ENCODE measurements around the gene NWD2. TPM values are rescaled to one million over a fixed set of nuclear protein-coding genes. Genes with fewer than 3 reads are reported as not detected.
"Not testable (repeated sequence)": the region's sequence is repeated elsewhere in the genome, so short reads cannot be mapped to it uniquely, and the experiment has no call there.

Gene NWD2, protein sequence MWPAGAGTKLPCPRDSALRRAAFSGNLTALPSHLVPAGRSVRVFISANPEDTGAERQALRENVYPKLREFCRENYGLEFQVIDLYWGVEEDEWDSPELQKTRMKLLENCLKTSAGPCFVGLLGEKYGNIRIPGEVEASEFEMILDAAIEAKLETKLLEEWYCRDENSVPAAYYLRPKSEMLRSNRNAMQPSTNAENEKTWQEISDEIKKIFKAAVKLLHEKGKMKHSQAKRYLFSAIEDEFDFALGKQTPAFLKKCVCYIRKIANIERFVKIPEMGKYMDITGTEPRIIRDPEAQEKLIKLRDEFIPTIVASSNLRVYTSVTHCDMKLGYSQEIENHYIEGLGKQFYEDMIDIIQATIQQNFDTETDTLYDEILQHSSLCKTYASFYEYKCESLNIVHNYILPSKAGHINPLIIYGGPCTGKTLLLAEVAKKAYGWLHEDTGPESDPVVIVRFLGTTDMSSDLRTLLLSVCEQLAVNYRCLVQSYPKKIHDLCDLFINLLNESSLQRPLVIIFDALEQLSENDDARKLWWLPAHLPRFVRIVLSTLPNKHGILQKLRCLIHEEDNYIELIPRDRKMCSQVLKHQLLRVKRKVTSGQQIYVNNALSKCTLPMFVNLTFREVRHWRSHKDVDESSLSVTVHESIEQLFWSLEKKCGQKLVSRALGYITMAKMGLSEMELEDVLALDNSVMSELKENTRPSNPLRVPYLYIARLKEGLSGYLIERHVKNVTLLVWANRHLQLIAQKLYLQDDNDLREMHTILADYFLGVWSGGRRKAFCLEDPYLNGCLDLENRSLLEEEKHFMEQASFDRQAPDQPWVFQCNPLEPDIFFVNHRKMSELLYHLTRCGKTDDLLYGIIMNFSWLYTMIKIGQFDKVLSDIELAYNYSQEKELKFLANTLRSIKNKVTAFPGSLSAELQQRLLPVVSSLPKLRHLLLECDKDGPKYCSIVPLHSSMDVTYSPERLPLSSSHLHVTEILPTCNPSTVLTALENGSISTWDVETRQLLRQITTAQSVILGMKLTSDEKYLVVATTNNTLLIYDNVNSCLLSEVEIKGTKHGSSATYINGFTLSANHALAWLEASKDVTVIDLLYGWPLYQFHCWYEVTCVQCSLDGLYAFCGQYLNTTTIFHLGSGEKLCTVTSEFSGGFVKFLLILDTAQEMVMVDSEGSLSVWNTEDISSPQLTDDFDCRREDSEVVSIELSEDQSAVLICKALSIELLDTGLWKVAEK (N-terminal part only)
- 1 to 10 TPM in 4 of 8 experiments, under 1 TPM in 4; 0.13 to 9.3 (median 2.0) TPM for total RNA-seq

- H3K27ac ChIP-seq, result no peak within 1 kb of the TSS
- peak in 6 of 8 experiments; percentile 65 to 87 (median 68) for ATAC-seq (replicated peaks in 6 of 8)
- peaks cover 3 to 11% of the 10 kb centered on the region in 2 donors for H3K4me1 ChIP-seq (replicated peaks in 1 of 2)
- H3K4me3 ChIP-seq, result peak within 1 kb of the TSS; percentile 46 to 58 (median 50)
- WGBS, 10 experiments, result 0 to 8% (median 1%) methylated on average over 9 to 36 of the region's 95 CpGs; no CpG with 5 or more reads in 2 of the 10 experiments
- in situ Hi-C loops (cut with MboI; ENCODE audit: low pct_unique_long_range_greater_than_20kb in 2 of 9, low sequenced_read_pairs in 9 of 9, unreplicated experiment in 9 of 9), result no loop called here
These were observed at the start of gene NWD2 for GRCh38 chr4:37244583-37245390. Gene NWD2, plus strand, starts transcription at chr4:37244743. Its CDS starts 325 bp downstream, at chr4:37245068.

DNA sequence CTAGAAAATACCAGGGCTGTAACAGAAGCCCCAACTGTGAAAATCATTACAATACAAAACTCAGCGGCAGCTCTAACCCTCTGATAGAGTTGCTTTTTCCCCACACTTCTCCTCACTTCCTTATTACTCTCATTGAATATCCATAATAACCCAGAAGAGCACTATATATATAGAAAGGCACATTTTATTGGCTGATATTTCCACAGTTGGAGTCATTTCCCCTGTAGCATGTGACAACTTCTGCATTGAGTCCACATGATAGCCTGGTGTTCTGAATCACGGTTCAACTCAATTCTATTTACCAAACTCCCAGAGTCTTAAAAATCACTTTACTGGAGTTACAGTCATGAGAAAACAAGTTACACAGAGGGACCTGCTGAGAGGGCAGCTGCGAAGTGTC, 46.6 kb upstream of the NWD2 start:
- WGBS, 10 experiments, result 0 to 93% (median 60%) methylated on average over 1 to 3 of the region's 3 CpGs; no CpG with 5 or more reads in 1 of the 10 experiments
- in situ Hi-C loops (cut with MboI; ENCODE audit: low pct_unique_long_range_greater_than_20kb in 2 of 9, low sequenced_read_pairs in 9 of 9, unreplicated experiment in 9 of 9), result no loop called here
- Histone ChIP-seq H3K4me1 (replicated peaks in 1 of 2) (peaks cover 0 to 9% of the 10 kb centered on the region in 2 donors), H3K27ac (no peak overlapping the region), H3K4me3 (no peak overlapping the region)
- no peak for ATAC-seq (replicated peaks in 6 of 8)

- in situ Hi-C loops (cut with MboI; ENCODE audit: low pct_unique_long_range_greater_than_20kb in 2 of 9, low sequenced_read_pairs in 9 of 9, unreplicated experiment in 9 of 9); H3K4me3 ChIP-seq; H3K27ac ChIP-seq; ATAC-seq (replicated peaks in 6 of 8); H3K4me1 ChIP-seq (replicated peaks in 1 of 2): not testable (repeated sequence)
- 0 to 100% (median 80%) methylated on average over 1 of the region's 1 CpG; no CpG with 5 or more reads in 3 of the 10 experiments for WGBS, 10 experiments
These were observed 39.8 kb upstream of the NWD2 start for GRCh38 chr4:37204740-37205139.

- H3K4me1 ChIP-seq (replicated peaks in 1 of 2), result peaks cover 2 to 18% of the 10 kb centered on the region in 2 donors
- H3K27ac ChIP-seq, result no peak overlapping the region
- H3K4me3 ChIP-seq, result no peak overlapping the region
- WGBS, 10 experiments, result 0 to 100% (median 83%) methylated on average over 1 to 2 of the region's 2 CpGs; no CpG with 5 or more reads in 2 of the 10 experiments
- in situ Hi-C loops (cut with MboI; ENCODE audit: low pct_unique_long_range_greater_than_20kb in 2 of 9, low sequenced_read_pairs in 9 of 9, unreplicated experiment in 9 of 9), result no loop called here
- no peak for ATAC-seq (replicated peaks in 6 of 8)
These were observed 28.3 kb upstream of the NWD2 start for GRCh38 chr4:37216209-37216608.

DNA sequence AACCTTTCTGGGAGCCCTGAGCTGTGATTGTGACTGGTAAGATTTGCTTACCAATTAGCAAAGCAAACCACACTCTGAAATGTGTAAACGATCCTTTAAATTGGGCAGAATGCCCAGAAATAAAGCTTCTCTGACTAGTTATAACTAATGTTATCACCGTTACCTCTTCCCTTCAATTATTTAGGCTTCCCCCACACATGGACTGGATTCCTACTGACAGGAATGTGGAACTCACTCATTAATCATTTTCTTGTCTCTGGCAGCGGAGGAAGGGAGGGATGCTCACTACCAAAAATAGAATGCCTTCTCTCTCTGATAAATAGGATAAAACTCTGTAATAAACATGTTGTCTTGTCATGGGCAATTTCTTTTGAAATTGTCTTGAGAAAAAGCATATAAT, 25.3 kb upstream of the NWD2 start:
- 0 to 65% (median 37%) methylated on average over 1 to 3 of the region's 3 CpGs; no CpG with 5 or more reads in 4 of the 10 experiments for WGBS, 10 experiments

DNA sequence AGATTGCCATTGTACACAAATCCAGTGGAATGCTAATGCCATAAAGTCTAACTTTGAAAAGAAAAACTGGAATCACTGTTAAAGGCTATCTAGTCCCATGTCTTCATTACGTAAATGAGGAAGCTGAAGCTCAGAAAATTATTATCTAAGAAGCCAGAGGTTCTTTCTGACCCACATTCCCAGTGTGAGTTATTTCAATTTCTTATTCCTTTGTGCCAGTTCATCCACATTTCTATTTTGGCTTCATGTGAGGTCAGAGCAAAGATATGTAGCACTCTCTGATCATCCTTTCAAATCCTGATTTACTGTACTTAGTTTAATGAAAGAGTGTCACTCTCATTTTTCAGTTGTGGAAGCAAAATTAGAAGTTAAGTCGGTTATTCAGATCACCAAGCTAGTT, 24.6 kb upstream of the NWD2 start:
- in situ Hi-C loops (cut with MboI; ENCODE audit: low pct_unique_long_range_greater_than_20kb in 2 of 9, low sequenced_read_pairs in 9 of 9, unreplicated experiment in 9 of 9), result no loop called here
- no peak overlapping the region for H3K27ac ChIP-seq
- peaks cover 2 to 24% of the 10 kb centered on the region in 2 donors for H3K4me1 ChIP-seq (replicated peaks in 1 of 2)
- ATAC-seq (replicated peaks in 6 of 8), result peak in 2 of 8 experiments; percentile 18 to 19
- 0 to 90% (median 53%) methylated on average over 1 to 2 of the region's 2 CpGs; no CpG with 5 or more reads in 2 of the 10 experiments for WGBS, 10 experiments
- H3K4me3 ChIP-seq, result no peak overlapping the region

More for the DNA sequence above, 25.3 kb upstream of the NWD2 start:
- Histone ChIP-seq H3K4me1 (replicated peaks in 1 of 2) (peaks cover 2 to 18% of the 10 kb centered on the region in 2 donors), H3K27ac (no peak overlapping the region), H3K4me3 (no peak overlapping the region)
- peak in 4 of 8 experiments; percentile 36 to 58 (median 50) for ATAC-seq (replicated peaks in 6 of 8)
- in situ Hi-C loops (cut with MboI; ENCODE audit: low pct_unique_long_range_greater_than_20kb in 2 of 9, low sequenced_read_pairs in 9 of 9, unreplicated experiment in 9 of 9), result no loop called here

DNA sequence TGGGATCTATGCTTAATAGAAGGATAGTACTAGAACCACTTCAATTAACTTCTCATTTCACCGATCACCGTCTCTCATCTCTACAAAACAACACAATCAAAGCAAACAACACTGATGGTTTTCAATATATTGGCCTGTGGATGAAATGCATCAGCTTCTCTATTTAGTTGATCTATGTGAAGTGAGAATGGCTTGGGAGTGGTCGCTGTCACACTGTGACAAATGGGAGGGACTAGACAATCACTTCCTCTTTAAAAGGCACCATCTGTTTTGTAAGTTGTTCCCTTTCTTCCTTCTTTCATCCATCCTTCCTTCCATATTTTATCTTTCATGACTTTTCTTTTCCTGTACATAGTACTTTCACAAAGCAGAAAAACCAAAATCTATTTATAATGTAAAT, 23.9 kb upstream of the NWD2 start:
- H3K4me3 ChIP-seq, result no peak overlapping the region
- in situ Hi-C loops (cut with MboI; ENCODE audit: low pct_unique_long_range_greater_than_20kb in 2 of 9, low sequenced_read_pairs in 9 of 9, unreplicated experiment in 9 of 9), result no loop called here
- ATAC-seq (replicated peaks in 6 of 8), result peak in 3 of 8 experiments; percentile 38 to 53 (median 52)
- H3K27ac ChIP-seq, result no peak overlapping the region
- H3K4me1 ChIP-seq (replicated peaks in 1 of 2), result peaks cover 5 to 31% of the 10 kb centered on the region in 2 donors
- 0 to 71% (median 42%) methylated on average over 1 to 3 of the region's 3 CpGs for WGBS, 10 experiments

GRCh38 chr4:37223732-37224131, 20.8 kb upstream of the NWD2 start:
- peaks cover 5 to 34% of the 10 kb centered on the region in 2 donors for H3K4me1 ChIP-seq (replicated peaks in 1 of 2)
- no peak overlapping the region for H3K27ac ChIP-seq
- no peak overlapping the region for H3K4me3 ChIP-seq
- in situ Hi-C loops (cut with MboI; ENCODE audit: low pct_unique_long_range_greater_than_20kb in 2 of 9, low sequenced_read_pairs in 9 of 9, unreplicated experiment in 9 of 9), result no loop called here
- no peak for ATAC-seq (replicated peaks in 6 of 8)
- 0 to 100% (median 88%) methylated on average over 1 of the region's 1 CpG; no CpG with 5 or more reads in 2 of the 10 experiments for WGBS, 10 experiments

GRCh38 chr4:37224854-37225253, 19.7 kb upstream of the NWD2 start:
- H3K4me3 ChIP-seq, result no peak overlapping the region
- H3K27ac ChIP-seq, result no peak overlapping the region
- in situ Hi-C loops (cut with MboI; ENCODE audit: low pct_unique_long_range_greater_than_20kb in 2 of 9, low sequenced_read_pairs in 9 of 9, unreplicated experiment in 9 of 9), result no loop called here
- peaks cover 5 to 26% of the 10 kb centered on the region in 2 donors for H3K4me1 ChIP-seq (replicated peaks in 1 of 2)
- ATAC-seq (replicated peaks in 6 of 8), result peak in 5 of 8 experiments; percentile 30 to 87 (median 84)
- WGBS, 10 experiments, result 36 to 80% (median 67%) methylated on average over 1 to 4 of the region's 4 CpGs; no CpG with 5 or more reads in 3 of the 10 experiments

DNA sequence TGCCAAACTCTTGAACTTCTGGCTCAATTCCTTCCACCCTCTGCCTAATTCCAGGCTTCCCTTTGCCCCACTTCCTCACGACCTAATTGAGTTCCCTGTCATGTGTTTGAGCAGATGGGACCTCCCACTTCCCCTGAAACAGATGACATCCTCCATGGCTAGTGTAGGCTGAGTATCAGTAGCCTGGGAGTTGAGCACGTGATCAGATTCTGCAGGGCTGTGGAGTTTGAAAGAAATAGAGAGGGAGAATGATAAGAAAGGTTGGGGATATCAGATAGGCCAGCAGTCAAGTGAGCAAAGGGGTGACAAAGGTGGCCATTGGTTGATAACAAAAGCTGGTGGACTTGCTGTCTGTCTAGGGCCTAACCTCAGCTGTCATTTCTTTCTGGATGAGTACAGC, 18.8 kb upstream of the NWD2 start:
- whole genome bisulfite sequencing, 10 experiments, result 0 to 51% (median 3%) methylated on average over 1 to 2 of the region's 2 CpGs; no CpG with 5 or more reads in 2 of the 10 experiments
- in situ Hi-C loops (cut with MboI; ENCODE audit: low pct_unique_long_range_greater_than_20kb in 2 of 9, low sequenced_read_pairs in 9 of 9, unreplicated experiment in 9 of 9), result no loop called here
- Histone ChIP-seq H3K4me3 (no peak overlapping the region), H3K27ac (no peak overlapping the region), H3K4me1 (replicated peaks in 1 of 2) (peaks cover 3 to 17% of the 10 kb centered on the region in 2 donors)
- ATAC-seq (replicated peaks in 6 of 8), result peak in 4 of 8 experiments; percentile 54 to 74 (median 72)

- H3K4me3 ChIP-seq, result no peak overlapping the region
- in situ Hi-C loops (cut with MboI; ENCODE audit: low pct_unique_long_range_greater_than_20kb in 2 of 9, low sequenced_read_pairs in 9 of 9, unreplicated experiment in 9 of 9), result no loop called here
- WGBS, 10 experiments, result 7 to 83% (median 69%) methylated on average over 1 of the region's 1 CpG; no CpG with 5 or more reads in 2 of the 10 experiments
- no peak for ATAC-seq (replicated peaks in 6 of 8)
- no peaks in the 10 kb centered on the region for H3K4me1 ChIP-seq (replicated peaks in 1 of 2)
- H3K27ac ChIP-seq, result no peak overlapping the region
These were observed 12.2 kb upstream of the NWD2 start for GRCh38 chr4:37232315-37232714.

Data from motor neuron (in vitro differentiated cells).